Right lobe of liver (tissue), 4 donors: Measurements from ENCODE around the gene PRKACA.

Experiments
- CTCF ChIP-seq, 4 donors: fragments of 200-600 bp in 3 of 4; fragments of 450-650 bp in 1 of 4; IDR thresholded peaks; one replicate each; pipeline versions ENCODE4 v1.5.1 to v1.8.0; 2016 to 2022; ENCODE audit warnings: antibody characterized with exemption in 4 of 4, mild to moderate bottlenecking in 2 of 4
- POLR2A ChIP-seq: fragments of 450-650 bp; IDR thresholded peaks from one replicate; pipeline ENCODE4 v1.6.1; 2017; ENCODE audit warnings: antibody characterized with exemption, mild to moderate bottlenecking
- donor health status: DM: no; HTN: no; CAD: no.
- donor health status: DM: no; HTN: no; CAD: no.
- donor health status: DM: no; HTN: yes; CAD: no.

- TF ChIP-seq CTCF (IDR thresholded peaks at IDR 0.05) (no peak), POLR2A (no peak)
Observed at GRCh38 chr19:14050512-14050911, 67.0 kb downstream of the PRKACA start.
